Endothelial cell of umbilical vein (primary cell): ENCODE measurements around the gene GNG2. TPM values are rescaled to one million over a fixed set of nuclear protein-coding genes. Genes with fewer than 3 reads are reported as not detected.

ENCODE experiments used
- BruUV-seq: library from RNA; stranded (reverse); fragments of 400-500 nt; replicated peaks from 2 replicates; lab custom pipeline; 2021; lab: Mats Ljungman, UMichigan
- CTCF ChIA-PET: fragments of 300-600, 350-600 bp; sonication (Branson Sonifier 250); formaldehyde crosslinking; loops from one replicate; lab custom pipeline; 2021; ENCODE audit warnings: antibody characterized with exemption, inconsistent platforms; lab: Charles Lee
- POLR2A ChIA-PET: fragments of 300-600, 350-600 bp; sonication (Branson Sonifier 250); formaldehyde crosslinking; loops from one replicate; lab custom pipeline; 2021; ENCODE audit warnings: antibody characterized with exemption, inconsistent platforms; lab: Charles Lee
- DNase-seq: peaks from one replicate; pipeline ENCODE4 v3.0.0-alpha.2; 2011; ENCODE audit warnings: low read depth, low spot score
- FAIRE-seq: peaks from 2 replicates; lab custom pipeline; 2011; peaks lifted over from hg19 to GRCh38; lab: Jason Lieb, UNC
- H2AFZ ChIP-seq: 2 replicates; pipeline ENCODE4 v1.6.0; 2012; ENCODE audit warnings: low read depth, low read length, control low read depth, inconsistent platforms
- H3K27ac ChIP-seq: 2 replicates; pipeline ENCODE4 v1.5.1; 2011; ENCODE audit warnings: low read depth, mild to moderate bottlenecking, control low read depth, low read length, moderate library complexity; ENCODE audit not compliant: insufficient read depth
- H3K27me3 ChIP-seq, 2 experiments: 2 replicates each; pipeline versions ENCODE4 v1.6.0 to v1.6.1; 2011; ENCODE audit warnings: low read length in 2 of 2, mixed read lengths in 1 of 2; ENCODE audit not compliant: control insufficient read depth in 2 of 2, insufficient read depth in 2 of 2
- H3K36me3 ChIP-seq, 2 experiments: 2 replicates in 1 of 2; 3 replicates in 1 of 2; pipeline ENCODE4 v1.5.1; 2011; ENCODE audit warnings: low read length in 2 of 2, mild to moderate bottlenecking in 1 of 2, moderate library complexity in 1 of 2; ENCODE audit not compliant: control insufficient read depth in 2 of 2, insufficient read depth in 2 of 2; ENCODE audit errors: extremely low read depth in 1 of 2
- H3K4me1 ChIP-seq: 3 replicates; pipeline ENCODE4 v1.5.1; 2011; ENCODE audit warnings: mild to moderate bottlenecking, low read length; ENCODE audit not compliant: control insufficient read depth, insufficient read depth; ENCODE audit errors: extremely low read depth
- H3K4me2 ChIP-seq: 2 replicates; pipeline ENCODE4 v1.6.1; 2011; ENCODE audit warnings: low read length, control low read depth, mixed read lengths; ENCODE audit not compliant: insufficient read depth
- H3K4me3 ChIP-seq, 3 experiments: fragments of 200-600 bp in 1 of 3; sonication (generic), shearing (Covaris generic) in 1 of 3; replicated peaks in 1 of 3; 2 replicates each; pipeline ENCODE4 v1.5.1; 2011 to 2016; ENCODE audit warnings: control low read depth in 3 of 3, low read length in 3 of 3, mild to moderate bottlenecking in 2 of 3, inconsistent platforms in 1 of 3, low read depth in 1 of 3, moderate library complexity in 1 of 3; ENCODE audit not compliant: insufficient read depth in 1 of 3
- H3K79me2 ChIP-seq: 2 replicates; pipeline ENCODE4 v1.6.0; 2012; ENCODE audit warnings: low read length, inconsistent platforms; ENCODE audit not compliant: control insufficient read depth, insufficient read depth
- H3K9ac ChIP-seq: replicated peaks from 2 replicates; pipeline ENCODE3; 2011; ENCODE audit warnings: low read length, control low read depth; ENCODE audit not compliant: insufficient read depth; ENCODE audit errors: extremely low read depth
- H3K9me1 ChIP-seq: replicated peaks from 3 replicates; pipeline ENCODE4 v1.6.0; 2011; ENCODE audit warnings: mild to moderate bottlenecking, low read length; ENCODE audit not compliant: control insufficient read depth, insufficient read depth; ENCODE audit errors: extremely low read depth
- H3K9me3 ChIP-seq: replicated peaks from 2 replicates; pipeline ENCODE4 v1.5.1; 2012; ENCODE audit warnings: low read length, inconsistent platforms; ENCODE audit not compliant: control insufficient read depth, insufficient read depth
- H4K20me1 ChIP-seq: replicated peaks from 2 replicates; pipeline ENCODE3; 2011; ENCODE audit warnings: mild to moderate bottlenecking, low read length; ENCODE audit not compliant: control insufficient read depth, insufficient read depth; ENCODE audit errors: extremely low read depth
- CTCF ChIP-seq, 2 donors: IDR thresholded peaks; 1 replicate in 1 of 2; 2 replicates in 1 of 2; pipeline ENCODE4 v1.5.1; 2011; ENCODE audit warnings: low read length in 2 of 2, mild to moderate bottlenecking in 2 of 2, moderate library complexity in 2 of 2, control low read depth in 1 of 2, inconsistent platforms in 1 of 2, low read depth in 1 of 2; ENCODE audit not compliant: insufficient read depth in 1 of 2; ENCODE audit errors: extremely low read depth in 1 of 2
- EZH2 ChIP-seq: IDR thresholded peaks from 2 replicates; pipeline ENCODE4 v1.6.1; 2012; ENCODE audit warnings: borderline replicate concordance, low read depth, mild to moderate bottlenecking, moderate library complexity, low read length, inconsistent platforms; ENCODE audit not compliant: severe bottlenecking
- FOS ChIP-seq: IDR thresholded peaks from 2 replicates; pipeline ENCODE4 v1.6.1; 2011; ENCODE audit warnings: mild to moderate bottlenecking, low read length, moderate library complexity, borderline replicate concordance; ENCODE audit not compliant: insufficient read depth
- GATA2 ChIP-seq: IDR thresholded peaks from 2 replicates; pipeline ENCODE4 v1.7.0; 2011; ENCODE audit warnings: low read depth, mild to moderate bottlenecking, moderate library complexity, mixed read lengths, low read length; ENCODE audit not compliant: insufficient read length, insufficient read depth
- JUN ChIP-seq: IDR thresholded peaks from 2 replicates; pipeline ENCODE4 v1.6.1; 2011; ENCODE audit warnings: borderline replicate concordance, low read depth; ENCODE audit not compliant: insufficient read length, insufficient read depth
- MYC ChIP-seq: IDR thresholded peaks from one replicate; pipeline ENCODE4 v1.6.1; 2011; ENCODE audit warnings: mild to moderate bottlenecking, low read depth, low read length
- POLR2A ChIP-seq: IDR thresholded peaks from 2 replicates; pipeline ENCODE4 v1.6.1; 2012; ENCODE audit warnings: low read depth, mild to moderate bottlenecking, control low read depth, low read length
- POLR2AphosphoS5 ChIP-seq: IDR thresholded peaks from 2 replicates; pipeline ENCODE4 v1.6.1; 2012; ENCODE audit warnings: low read depth, mild to moderate bottlenecking, control low read depth, low read length, moderate library complexity; ENCODE audit not compliant: insufficient read depth
- dilution Hi-C: fragments of 300-500 bp; cut with MboI; formaldehyde crosslinking; loops from one replicate; pipeline ENCODE4 v1.15.0; 2019; ENCODE audit warnings: low sequenced_read_pairs; ENCODE audit not compliant: extremely low pct_ligation_motif_present
- intact Hi-C: fragments of 100-400 bp; cut with micrococcal nuclease; formaldehyde crosslinking; loops from one replicate; pipeline ENCODE4 v1.10.0; 2022
- polyA plus RNA-seq, 4 experiments: library from polyadenylated mRNA; depleted of rRNA in 3 of 4; stranded (reverse) in 3 of 4; unstranded in 1 of 4; fragments of >200 nt; gene quantifications; 2 replicates each; pipeline versions ENCODE4 v1.2.1 to v1.2.3, GENCODE V29; 2011 to 2012; ENCODE audit warnings: missing spikeins in 1 of 4
- total RNA-seq: library from RNA; stranded (reverse); gene quantifications from 2 replicates; pipeline ENCODE4 v1.2.3, GENCODE V29; 2021
- TF ChIP-seq, protein P1 (sequence below): IDR thresholded peaks from 2 replicates; pipeline ENCODE4 v1.6.1; 2011; ENCODE audit not compliant: insufficient read depth, insufficient read length

Gene GNG2
- total and polyA plus RNA-seq, 2 donors (not counting 3 experiments of a cell fraction or from before 2014, with no cell fraction given): not detected

GRCh38 chr14:52014601-52015267, 154.3 kb downstream of the GNG2 start:
- CTCF ChIA-PET: interaction anchor here (0.6 to 5.1 kb wide), 11 partner anchors 9 to 116 kb away, joined by 3 to 43 read pairs (median 6); no protein-coding TSS in a partner anchor
- Histone ChIP-seq H3K9ac (no peak overlapping the region), H4K20me1 (no peaks in the 10 kb centered on the region), H2AFZ (no peak overlapping the region), H3K4me2 (no peak overlapping the region), H3K4me3 (no peak overlapping the region), H3K36me3 (peaks cover 6 to 9% of the 10 kb centered on the region in 2 experiments), H3K79me2 (no peaks in the 10 kb centered on the region), H3K9me3 (no peaks in the 10 kb centered on the region), H3K9me1 (no peaks in the 10 kb centered on the region), H3K27me3 (peaks cover 0 to 2% of the 10 kb centered on the region in 2 experiments), H3K27ac (no peak overlapping the region), H3K4me1 (peaks cover 13% of the 10 kb centered on the region)
- no peak for DNase-seq
- intact Hi-C loops (loop anchor here (1.0 kb wide), 1 partner anchor 55 kb away; the partner anchor contains the start of gene NID2), dilution Hi-C loops (no loop called here)
- FAIRE-seq: no peak
- TF ChIP-seq POLR2A (no peak), EZH2 (no peak), JUN (no peak), MYC (no peak), GATA2 (no peak), FOS (no peak), POLR2AphosphoS5 (no peak), CTCF (IDR thresholded peaks at IDR 0.05; ENCODE audit: extremely low read depth in 1 of 2, insufficient read depth in 1 of 2, low read depth in 1 of 2, low read length in 2 of 2) (no peak)
- TF ChIP-seq, protein P1, sequence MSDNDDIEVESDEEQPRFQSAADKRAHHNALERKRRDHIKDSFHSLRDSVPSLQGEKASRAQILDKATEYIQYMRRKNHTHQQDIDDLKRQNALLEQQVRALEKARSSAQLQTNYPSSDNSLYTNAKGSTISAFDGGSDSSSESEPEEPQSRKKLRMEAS: no peak
- POLR2A ChIA-PET: no interaction called here
- no TSS peak for BruUV-seq
